Retinal pigment epithelial cell (primary cell): ENCODE measurements around the gene CORO2A.
"Not testable (repeated sequence)": the region's sequence is repeated elsewhere in the genome, so short reads cannot be mapped to it uniquely, and the experiment has no call there.

ENCODE experiments used
- DNase-seq: peaks from one replicate; pipeline ENCODE4 v3.0.0-alpha.2; 2010; ENCODE audit warnings: low read depth
- H3K4me3 ChIP-seq: 2 replicates; pipeline ENCODE4 v1.5.1; 2011; ENCODE audit warnings: mild to moderate bottlenecking, low read length, control low read depth, moderate library complexity
- CTCF ChIP-seq: conservative IDR thresholded peaks from 2 replicates; pipeline ENCODE4 v1.5.1; 2011; ENCODE audit warnings: low read depth, low read length, control low read depth, inconsistent platforms

The CORO2A gene

GRCh38 chr9:98080326-98080725 is 112.1 kb downstream of the CORO2A start:
- no peak overlapping the region for H3K4me3 ChIP-seq
- no peak for TF ChIP-seq CTCF
- no peak for DNase-seq

- DNase-seq: no peak
- no peak for TF ChIP-seq CTCF
- H3K4me3 ChIP-seq: no peak overlapping the region
Observed at GRCh38 chr9:98078895-98079294, 113.5 kb downstream of the CORO2A start.

- not testable (repeated sequence) for DNase-seq, H3K4me3 ChIP-seq
Observed at GRCh38 chr9:98076514-98076890, 115.9 kb downstream of the CORO2A start.

- no peak for TF ChIP-seq CTCF
- H3K4me3 ChIP-seq: no peak overlapping the region
- peak; percentile 93 for DNase-seq
Observed at GRCh38 chr9:98075332-98075805, 117.1 kb downstream of the CORO2A start.

- peak; percentile 97 for TF ChIP-seq CTCF
- no peak for DNase-seq
- H3K4me3 ChIP-seq: no peak overlapping the region
Observed at GRCh38 chr9:98074115-98074990, 118.1 kb downstream of the CORO2A start.

- H3K4me3 ChIP-seq: no peak overlapping the region
- DNase-seq: no peak
- TF ChIP-seq CTCF: no peak
Observed at GRCh38 chr9:98071737-98072136, 120.7 kb downstream of the CORO2A start.
